Measurements from ENCODE around the gene SEPTIN10.
"Not testable (repeated sequence)": the region's sequence is repeated elsewhere in the genome, so short reads cannot be mapped to it uniquely, and the experiment has no call there.

SEPTIN10 gene

DNA sequence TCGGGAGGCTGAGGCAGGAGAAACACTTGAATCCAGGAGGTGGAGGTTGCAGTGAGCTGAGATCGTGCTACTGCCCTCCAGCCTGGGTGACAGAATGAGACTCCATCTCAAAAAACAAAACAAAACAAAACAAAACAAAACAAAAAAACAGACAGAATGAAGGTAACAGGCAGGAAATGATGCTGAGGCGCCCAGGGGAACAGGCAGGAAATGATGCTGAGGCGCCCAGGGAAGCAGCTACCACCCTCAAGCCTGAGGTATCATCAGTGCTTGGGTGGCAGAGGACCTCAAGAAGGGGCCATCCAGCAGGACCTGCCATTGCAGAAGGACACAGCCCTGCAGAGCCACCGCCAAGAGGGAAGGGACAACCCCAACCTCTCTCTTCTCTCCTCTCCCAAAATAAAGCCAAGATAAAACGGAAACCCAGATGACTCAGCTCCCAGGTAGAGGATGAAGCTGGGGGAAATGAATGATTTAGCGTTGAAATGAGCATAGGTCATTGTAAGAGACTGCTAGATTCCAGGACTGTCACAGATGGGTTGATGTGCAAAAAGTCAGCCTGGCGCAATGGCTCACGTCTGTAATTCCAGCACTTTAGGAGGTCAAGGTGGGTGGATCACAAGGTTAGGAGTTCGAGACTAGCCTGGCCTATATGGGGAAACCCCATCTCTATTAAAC lies 19.7 kb upstream of the SEPTIN10 start:
- no peak for DNase-seq

DNA sequence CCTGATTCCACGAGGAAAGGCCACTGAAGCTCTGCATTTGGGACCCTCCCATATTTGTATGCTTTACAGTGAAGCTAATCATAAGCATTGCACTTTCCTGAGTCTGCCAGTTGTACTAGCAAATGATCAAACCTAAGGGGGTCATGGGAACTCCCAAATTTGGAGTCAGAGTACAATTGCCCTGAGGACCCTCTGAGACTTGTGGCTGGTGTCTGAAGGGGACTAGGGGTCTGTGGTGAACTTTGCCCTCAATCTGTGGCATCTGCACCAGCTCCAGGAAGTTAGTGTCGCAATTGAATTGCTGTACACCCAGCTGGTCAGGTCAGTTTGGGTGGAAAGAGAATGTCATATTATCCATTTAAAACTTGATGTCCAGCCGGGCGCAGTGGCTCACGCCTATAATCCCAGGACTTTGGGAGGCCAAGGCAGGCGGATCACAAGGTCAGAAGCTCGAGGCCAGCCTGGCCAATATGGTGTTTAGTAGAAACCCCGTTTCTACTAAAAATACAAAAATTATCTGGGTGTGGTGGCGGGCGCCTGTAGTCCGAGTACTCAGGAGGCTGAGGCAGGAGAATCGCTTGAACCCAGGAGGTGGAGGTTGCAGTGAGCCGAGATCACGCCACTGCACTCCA lies 18.5 kb upstream of the SEPTIN10 start:
- DNase-seq: no peak

DNA sequence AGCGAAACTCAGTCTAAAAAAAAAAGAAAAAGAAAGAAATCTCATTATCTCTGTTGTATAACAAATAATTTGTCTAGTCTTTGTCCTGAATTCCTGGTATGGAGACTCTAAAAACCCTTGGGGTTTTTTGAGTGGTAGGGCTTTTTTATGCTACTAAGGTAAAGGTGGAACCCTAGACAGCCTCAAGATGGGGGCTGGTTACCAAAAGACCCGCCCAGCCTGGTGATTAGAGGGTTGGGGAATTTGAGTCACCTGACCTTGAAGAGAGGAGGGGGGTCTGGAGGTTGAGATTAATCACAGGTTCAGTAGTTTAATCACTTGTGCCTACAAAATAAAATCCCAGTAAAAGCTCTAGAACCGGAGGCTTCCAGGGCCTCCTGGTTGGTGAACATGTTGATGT lies 18.0 kb upstream of the SEPTIN10 start:
- DNase-seq: no peak

DNA sequence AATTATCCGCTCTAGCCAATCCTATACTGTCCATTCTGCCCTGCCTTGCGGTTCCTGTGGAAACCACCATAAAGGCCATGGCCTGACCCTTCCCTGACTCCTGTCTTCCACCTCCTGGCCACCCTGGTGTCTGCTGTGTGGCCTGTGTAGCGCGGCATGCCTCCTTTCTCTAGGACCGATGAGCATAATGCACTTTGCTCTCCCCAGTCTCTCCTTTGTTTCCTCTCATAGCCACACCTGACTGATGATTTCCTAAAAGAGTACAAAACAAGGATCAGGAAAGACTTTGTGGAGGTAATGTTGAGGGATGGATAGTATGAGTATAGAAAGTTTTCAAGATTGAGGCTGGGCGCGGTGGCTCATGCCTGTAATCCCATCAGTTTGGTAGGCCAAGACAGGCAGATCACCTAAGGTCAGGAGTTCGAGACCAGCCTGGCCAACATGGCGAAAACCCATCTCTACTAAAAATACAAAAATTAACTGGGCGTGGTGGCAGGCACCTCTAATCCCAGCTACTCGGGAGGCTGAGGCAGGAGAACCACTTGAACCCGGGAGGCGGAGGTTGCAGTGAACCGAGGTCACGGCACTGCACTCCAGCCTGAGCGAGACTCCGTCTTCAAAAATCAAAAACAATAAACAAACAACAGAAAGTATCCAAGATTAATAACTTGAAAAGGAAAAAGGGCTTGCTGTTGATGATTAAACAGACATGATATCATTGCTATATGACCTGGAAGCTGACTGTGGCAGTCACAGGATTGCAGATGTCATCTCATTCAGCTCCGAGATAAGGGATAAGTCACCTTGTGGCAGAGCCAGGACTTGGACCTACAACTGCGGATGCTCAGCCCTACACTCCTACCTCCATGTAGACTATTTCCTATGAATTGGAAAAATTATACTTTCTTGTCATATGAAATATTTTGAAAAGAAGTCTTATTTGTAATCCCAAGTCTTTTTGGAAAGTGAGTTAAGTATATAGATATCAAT lies 17.0 kb upstream of the SEPTIN10 start:
- DNase-seq: no peak

DNA sequence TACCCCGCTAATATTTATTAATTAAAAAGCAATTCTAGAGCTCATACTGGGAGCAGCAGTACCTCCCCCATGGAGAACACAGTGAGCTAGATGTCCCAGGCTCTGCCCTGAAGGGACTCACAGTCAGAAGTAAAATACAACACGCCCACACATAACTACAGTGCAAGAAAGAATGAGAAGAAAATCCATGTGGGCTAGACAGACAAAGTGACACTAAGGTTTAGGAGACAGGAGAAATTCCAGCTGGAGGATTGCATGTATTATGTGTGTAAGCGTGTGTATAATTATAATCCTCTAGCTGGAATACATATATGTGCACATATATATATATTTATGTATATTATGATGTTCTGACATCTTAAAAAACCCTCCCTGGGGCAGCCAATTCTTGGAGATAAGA lies 16.1 kb upstream of the SEPTIN10 start:
- DNase-seq: no peak

DNA sequence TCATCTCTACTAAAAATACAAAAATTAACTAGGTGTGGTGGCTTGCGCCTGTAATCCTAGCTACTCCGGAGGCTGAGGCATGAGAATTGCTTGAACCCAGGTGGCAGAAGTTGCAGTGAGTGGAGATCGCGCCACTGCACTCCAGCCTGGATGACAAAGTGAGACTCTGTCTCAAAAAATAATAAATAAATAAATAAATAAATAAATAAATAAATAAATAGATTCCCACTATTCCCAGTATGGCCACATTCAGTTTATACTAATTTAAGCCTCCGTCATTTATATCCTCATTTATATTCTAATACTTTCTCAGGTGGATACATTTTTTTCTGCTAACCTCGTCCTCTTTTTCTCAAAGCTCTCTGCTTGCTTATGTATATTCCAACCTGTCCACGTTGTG lies 14.6 kb upstream of the SEPTIN10 start:
- DNase-seq: not testable (repeated sequence)

DNA sequence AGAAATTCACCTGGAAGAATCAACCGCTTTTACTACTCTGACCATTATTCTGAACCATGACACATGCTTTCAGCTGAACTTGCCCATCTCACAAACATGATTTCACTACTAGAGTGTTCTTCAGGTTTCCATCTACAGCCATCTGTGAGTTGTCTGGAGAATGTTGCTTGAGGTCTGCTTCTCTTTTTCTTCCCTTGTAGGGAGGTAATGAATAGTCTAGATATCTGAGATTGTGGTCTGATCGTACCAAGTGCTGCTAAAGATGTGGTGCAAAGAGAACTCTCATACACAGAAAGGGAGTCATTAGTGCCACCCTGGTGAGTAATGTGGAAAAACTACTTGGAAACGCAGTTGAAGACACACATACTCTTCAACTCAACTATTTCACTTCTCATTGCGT lies 10.6 kb upstream of the SEPTIN10 start:
- DNase-seq: no peak

DNA sequence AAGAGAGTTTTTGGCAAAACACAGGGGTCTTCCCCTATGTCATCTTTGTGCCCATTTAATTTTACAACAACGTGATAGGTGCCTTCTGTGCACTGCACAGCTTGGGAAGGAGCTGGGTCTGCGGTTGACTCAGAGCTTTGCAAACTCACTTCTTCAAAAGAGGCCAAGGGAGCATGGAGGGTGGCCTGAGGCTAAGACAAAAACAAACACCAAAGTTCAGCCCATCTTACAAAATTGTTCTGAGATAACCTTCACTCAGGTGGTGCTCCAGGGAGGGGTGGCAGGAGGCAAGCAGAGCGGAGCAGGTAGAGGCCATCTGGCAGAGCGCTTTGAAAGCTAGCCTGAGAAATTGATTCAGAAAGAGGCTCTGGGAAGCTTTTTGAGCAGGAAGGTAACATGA lies 10.2 kb upstream of the SEPTIN10 start:
- DNase-seq: no peak

DNA sequence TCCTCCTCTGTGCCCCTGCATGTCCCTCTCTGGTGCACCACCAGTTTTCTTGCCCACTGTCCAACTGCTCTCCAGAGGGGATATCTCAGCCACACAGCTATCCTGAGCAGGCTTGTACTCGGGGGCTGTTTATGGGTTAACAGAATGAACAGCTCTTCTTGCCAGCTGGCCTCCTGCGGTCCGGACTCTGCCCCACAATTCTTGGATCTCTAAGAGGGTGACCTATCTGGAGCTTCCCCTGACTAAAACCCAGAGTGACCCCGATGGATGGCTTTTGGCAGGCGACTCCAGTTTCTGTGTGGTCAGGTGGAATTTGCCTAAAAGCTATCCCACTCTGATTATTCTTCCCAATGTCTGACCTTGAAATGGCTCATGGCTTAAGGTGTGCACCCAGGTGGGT lies 9.5 kb upstream of the SEPTIN10 start:
- no peak for DNase-seq

DNA sequence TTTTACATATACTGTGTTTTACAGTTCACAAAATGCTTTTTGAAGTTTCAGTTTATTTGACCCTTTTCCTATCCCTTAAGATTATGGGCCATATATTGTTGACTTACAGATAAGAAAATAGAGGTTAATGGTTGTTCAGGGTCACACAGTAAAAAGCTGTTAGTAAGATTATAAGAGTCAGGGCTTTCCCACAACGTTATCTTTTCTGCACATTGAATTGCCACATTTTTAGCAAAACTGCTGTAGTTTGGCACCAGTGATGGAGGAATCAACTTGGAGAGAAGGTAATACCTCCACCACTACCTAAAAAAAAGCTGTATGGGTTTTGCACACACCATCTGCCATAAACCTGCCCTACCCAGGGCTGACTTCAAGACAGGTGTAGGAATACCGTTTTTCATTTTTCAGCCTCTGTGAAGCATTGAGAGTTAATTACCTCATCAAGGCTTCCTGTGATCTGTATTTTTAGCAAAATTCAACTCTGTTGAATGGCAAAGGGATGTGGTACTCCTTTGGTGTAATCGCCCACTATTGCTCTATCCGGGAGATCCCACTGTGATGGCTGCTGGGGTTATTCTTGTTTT lies 5.4 kb upstream of the SEPTIN10 start:
- no peak for DNase-seq

DNA sequence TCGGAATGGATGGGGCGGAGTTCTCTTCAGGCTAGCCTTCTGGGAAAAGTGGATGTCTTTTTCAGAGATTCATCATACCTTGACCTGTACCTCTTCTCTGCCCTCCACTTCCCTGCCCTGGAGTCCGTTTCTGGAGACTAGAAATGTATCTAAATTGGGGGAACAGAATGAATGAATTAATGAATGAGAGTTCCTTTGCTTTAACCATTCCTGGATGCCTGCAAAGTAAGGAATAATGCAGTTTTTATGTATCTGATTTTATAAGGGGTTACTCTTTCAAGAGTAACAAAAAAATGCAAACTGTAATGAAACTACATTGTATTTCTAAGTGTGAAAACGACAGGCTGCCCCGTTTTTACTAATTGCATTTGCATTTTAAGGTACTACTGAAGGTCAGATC lies 2.4 kb upstream of the SEPTIN10 start:
- DNase-seq: no peak

DNA sequence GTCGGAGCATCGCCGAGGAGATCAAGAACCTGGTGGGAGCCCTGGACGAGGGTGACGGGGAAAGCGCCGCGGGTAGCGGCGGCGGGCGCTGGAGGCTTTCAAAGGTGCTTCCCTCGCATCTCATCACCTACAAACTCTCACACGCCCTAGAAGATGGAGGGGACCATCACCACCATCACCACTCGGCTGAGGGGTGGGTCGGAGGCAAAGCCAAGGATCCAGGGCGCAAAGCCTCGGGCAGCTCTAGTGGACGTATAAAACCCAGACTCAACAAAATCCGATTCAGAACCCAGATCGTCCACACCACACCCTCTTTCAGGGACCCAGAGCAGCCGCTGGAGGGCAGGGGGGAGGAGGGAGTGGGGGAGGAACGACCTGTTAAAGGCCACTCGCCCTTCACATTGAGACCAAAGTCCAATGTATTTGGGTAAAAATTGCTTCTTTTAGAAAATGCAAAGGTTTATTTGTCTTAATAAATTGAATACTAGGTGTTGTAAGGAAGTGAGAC lies 1.9 kb upstream of the SEPTIN10 start:
- peak; percentile 59 for DNase-seq

DNA sequence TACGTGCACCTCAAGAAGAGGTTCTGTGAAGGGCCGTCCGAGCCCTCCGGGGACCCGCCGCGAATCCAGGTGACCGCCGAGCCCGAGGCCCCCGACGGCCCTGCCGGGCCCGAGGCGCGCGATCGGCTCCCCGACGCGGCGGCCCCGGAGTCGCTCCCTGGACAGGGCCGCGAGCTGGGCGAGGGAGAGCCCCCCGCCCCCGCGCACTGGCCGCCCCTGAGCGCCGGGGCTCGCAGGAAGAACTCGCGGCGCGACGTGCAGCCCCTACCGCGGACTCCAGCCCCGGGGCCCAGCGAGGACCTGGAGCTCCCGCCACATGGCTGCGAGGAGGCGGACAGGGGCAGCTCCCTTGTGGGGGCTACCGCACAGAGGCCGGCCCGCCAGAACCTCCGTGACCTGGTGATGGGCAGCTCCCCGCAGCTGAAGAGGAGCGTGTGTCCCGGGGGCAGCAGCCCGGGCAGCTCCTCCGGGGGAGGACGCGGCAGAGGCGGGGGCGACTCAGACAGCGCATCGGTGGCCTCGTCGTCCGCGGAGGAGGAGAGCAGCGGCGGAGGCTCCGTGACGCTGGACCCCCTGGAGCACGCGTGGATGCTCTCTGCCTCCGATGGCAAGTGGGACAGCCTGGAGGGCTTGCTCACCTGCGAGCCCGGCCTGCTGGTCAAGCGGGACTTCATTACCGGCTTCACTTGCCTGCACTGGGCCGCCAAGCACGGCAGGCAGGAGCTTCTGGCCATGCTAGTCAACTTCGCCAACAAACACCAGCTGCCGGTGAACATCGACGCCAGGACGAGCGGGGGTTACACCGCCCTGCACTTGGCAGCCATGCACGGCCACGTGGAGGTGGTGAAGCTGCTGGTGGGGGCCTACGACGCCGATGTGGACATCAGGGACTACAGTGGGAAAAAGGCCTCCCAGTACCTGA lies 1.2 kb upstream of the SEPTIN10 start:
- DNase-seq: no peak

DNA sequence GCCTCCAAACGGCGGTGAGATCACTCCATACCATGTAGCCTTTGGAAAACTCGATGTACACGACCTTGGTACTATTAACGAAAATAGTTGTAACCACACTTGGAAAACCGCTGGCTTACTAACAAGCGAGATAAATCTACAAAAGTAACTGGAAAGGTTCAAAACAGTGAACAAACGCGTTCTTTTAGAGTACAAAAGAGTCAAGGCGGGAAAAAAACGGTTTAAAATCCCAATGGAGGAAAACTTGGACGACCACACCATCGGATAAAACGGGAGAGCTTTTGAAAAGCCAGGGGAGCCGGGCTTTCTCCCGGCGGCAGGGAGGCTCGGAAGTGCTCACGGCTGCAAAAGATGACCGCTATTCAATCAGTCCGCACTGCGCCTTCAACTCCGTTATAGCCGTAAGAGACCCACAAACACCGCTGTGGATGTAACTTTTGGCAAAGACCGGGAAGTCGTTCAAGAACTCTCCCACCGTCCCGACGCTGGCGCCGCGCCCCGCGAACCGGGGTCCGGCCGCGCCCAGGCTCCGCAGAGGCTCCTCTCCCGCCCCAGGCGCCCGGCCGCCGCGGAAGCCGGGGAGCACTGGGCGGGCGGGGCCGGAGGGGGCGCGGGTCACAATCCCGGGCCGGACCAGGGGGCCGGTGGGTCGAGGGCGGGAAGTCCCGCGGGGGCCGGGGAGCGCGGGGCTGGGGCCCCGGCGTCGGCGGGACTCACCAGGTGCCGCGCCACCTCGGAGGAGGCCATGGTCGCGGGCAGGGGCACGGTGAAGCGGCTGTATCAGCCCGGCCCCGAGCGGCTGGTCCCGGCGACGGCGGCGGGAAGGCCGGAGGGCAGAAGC lies 465 bp downstream of the SEPTIN10 start:
- DNase-seq: no peak

DNA sequence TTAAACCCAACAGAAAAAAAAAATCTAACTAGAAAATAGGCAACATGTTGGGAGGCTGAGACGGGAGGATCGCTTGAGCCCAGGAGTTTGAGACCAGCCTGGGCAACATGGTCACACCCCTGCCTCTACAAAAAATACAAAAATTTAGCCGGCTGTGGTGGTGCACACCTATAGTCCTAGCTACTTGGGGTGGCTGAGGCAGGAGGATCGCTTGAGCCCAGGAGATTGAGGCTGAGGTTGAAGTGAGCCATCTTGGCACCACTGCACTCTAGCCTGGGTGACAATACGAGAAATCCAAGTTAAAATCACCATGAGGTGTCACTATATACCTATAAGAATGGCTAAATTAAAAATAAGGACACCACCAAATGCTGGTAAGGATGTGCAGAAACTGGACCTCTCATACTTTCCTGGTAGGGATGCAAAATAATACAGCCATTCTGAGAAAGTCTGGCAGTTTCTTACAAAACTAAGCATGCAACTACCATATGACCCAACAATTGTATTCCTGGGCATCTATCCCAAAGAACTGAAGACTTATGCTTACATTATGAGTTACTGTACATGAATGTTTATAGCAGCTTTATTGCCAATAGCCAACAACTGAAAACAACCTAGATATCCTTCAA lies 2.2 kb downstream of the SEPTIN10 start:
- no peak for DNase-seq

DNA sequence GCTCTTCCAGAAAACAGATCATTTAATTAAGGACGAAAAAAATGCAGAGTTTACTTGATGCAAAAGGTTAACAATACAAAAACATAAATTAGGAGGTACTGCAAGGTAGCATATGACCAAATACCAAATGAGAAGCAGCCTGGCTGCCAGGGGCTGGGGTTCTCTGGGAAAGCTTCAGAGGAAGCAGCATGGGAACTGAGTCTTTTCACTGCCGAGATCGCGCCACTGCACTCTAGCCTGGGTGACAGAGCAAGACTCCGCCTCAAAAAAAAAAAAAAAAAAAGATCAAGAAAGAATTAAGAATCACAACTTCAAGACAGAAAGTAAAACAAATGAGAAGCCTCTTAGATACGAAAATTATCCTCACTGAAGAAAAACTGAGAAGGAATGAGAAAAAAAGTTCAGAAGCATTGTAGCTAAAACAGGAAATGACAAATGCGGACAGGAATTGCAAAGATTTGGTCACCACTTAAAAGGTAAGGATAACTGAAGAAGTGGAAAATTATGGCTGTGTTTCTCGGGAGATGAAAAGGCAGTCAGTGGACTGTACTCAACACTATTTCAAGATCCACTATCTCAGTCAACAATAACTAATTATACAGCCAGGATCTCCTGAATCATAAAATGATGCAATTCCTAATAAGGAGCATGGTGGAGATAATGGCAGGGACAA lies 4.3 kb downstream of the SEPTIN10 start:
- DNase-seq: no peak

DNA sequence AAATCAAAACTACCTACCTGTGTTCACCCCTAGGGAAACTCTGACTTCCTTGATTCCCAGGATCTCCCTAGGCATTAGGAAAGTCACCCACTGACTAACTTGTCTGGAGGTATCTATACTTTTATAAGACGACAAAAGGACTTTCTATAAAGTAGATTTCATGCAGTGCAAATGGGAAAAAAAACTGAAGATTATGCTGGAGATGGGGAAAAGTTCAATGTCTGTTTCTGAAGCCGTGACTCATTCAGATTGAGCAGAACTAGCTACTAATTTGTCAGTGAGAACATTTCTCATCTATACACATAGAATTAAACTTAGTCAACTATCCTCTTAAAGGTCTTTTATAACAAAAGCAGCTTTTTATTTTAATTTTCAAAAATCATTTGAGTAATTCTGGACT lies 6.0 kb downstream of the SEPTIN10 start:
- DNase-seq: no peak

DNA sequence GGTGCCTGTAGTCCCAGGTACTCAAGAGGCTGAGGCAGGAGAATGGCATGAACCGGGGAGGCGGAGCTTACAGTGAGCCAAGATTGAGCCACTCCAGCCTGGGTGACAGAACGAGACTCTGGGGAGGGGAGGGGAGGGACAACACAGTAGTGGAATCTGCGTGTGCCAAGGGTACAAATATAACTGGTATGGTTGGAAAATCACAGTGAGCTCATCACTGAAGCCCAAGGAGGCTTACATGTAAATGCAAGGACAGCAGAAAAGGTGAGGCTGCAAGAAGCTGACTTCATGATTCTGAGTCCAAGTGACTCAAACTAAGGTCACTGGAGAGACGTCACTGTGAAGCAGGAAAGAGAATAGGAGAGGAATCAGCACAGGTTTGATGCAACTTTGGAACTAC lies 9.2 kb downstream of the SEPTIN10 start:
- DNase-seq: no peak

DNA sequence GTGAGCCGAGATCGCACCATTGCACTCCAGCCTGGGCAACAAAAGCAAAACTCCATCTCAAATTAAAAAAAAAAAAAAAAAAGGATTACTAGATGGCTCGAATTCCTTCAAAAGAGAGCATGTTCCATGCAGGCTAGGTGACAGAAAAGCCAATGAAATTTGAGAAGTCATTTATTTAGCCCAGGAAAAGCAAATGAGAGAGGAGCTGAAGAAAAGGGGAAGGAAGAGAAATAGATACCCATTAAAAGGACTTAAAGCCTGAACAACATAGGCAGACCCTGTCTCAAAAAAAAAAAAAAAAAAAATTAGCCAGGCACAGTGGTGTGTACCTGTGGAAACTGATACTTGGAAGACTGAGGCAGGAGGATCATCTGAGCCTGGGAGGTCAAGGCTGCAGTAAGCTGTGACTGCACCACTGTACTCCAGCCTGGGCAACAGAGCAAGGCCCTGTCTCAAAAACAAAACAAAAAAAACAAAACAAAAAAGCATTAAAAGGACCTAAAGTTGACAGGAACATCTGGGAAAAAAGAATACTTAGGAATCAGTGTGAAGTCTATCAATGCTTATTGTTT lies 11.1 kb downstream of the SEPTIN10 start:
- DNase-seq: no peak

DNA sequence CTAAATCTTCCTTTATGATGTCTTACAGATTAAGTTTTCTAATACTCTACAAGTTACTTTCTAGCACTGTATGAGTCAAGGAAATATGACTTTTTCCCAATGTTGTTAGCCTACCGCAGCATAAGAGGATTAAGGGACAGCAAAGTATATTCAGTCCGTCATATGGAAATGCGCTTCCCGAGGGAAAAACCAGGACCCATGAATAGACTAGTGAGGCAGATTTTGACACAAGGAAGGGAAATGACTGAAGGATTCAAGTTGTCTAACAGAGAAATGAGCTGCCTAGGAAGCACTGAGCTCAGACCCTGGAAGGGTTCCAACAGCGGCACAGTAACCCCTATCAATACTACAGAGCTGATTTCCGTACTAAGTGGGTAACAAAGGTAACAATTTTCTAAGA lies 12.0 kb downstream of the SEPTIN10 start:
- no peak for DNase-seq
